Ectodermal cell (in vitro differentiated cells): ENCODE data around the gene GPR155.
"Not testable (repeated sequence)": the region's sequence is repeated elsewhere in the genome, so short reads cannot be mapped to it uniquely, and the experiment has no call there.

Experiments used
- H3K27ac ChIP-seq: 2 replicates; pipeline ENCODE4 v1.7.0; 2013; ENCODE audit warnings: mild to moderate bottlenecking, low read depth, low read length; ENCODE audit not compliant: insufficient read depth, poor library complexity, severe bottlenecking
- H3K27me3 ChIP-seq: 2 replicates; pipeline ENCODE4 v1.7.0; 2013; ENCODE audit warnings: mild to moderate bottlenecking, low read length; ENCODE audit not compliant: insufficient read depth, control insufficient read depth, poor library complexity, severe bottlenecking
- H3K36me3 ChIP-seq: one replicate; pipeline ENCODE4 v1.7.0; 2013; ENCODE audit warnings: low read length; ENCODE audit not compliant: control insufficient read depth, insufficient read depth
- H3K4me1 ChIP-seq: one replicate; pipeline ENCODE4 v1.7.0; 2013; ENCODE audit warnings: low read length; ENCODE audit not compliant: control insufficient read depth, insufficient read depth
- H3K4me3 ChIP-seq: 2 replicates; pipeline ENCODE4 v1.7.0; 2013; ENCODE audit warnings: low read depth, low read length, control low read depth; ENCODE audit not compliant: insufficient read depth
- H3K9me3 ChIP-seq: 2 replicates; pipeline ENCODE4 v1.7.0; 2013; ENCODE audit warnings: mild to moderate bottlenecking, low read length, moderate library complexity; ENCODE audit not compliant: control insufficient read depth
- WGBS, 2 experiments: methylation state at CpG; one replicate each; pipeline ENCODE4 v1.1.7; 2013; ENCODE audit warnings: missing lambda C conversion rate in 2 of 2; 5-methylcytosine and 5-hydroxymethylcytosine counted together

The GPR155 gene

GRCh38 chr2:174439950-174440349, 46.9 kb downstream of the GPR155 start:
- no peaks in the 10 kb centered on the region for H3K36me3 ChIP-seq
- no peaks in the 10 kb centered on the region for H3K27me3 ChIP-seq
- no peaks in the 10 kb centered on the region for H3K9me3 ChIP-seq
- WGBS, 2 experiments, result 89 to 90% methylated on average over 2 of the region's 2 CpGs
- H3K27ac ChIP-seq, result no peak overlapping the region
- H3K4me1 ChIP-seq, result no peaks in the 10 kb centered on the region
- no peak overlapping the region for H3K4me3 ChIP-seq

GRCh38 chr2:174439323-174439722, 47.5 kb downstream of the GPR155 start:
- no peaks in the 10 kb centered on the region for H3K27me3 ChIP-seq
- H3K4me3 ChIP-seq, result no peak overlapping the region
- no peaks in the 10 kb centered on the region for H3K9me3 ChIP-seq
- no peak overlapping the region for H3K27ac ChIP-seq
- H3K36me3 ChIP-seq, result no peaks in the 10 kb centered on the region
- WGBS, 2 experiments, result 100% methylated on average over 1 of the region's 2 CpGs; no CpG with 5 or more reads in 1 of the 2 experiments
- H3K4me1 ChIP-seq, result no peaks in the 10 kb centered on the region

GRCh38 chr2:174438146-174438886, 48.5 kb downstream of the GPR155 start:
- Histone ChIP-seq H3K27me3 (no peaks in the 10 kb centered on the region), H3K9me3 (no peaks in the 10 kb centered on the region), H3K27ac (no peak overlapping the region), H3K4me1 (no peaks in the 10 kb centered on the region), H3K36me3 (no peaks in the 10 kb centered on the region), H3K4me3 (no peak overlapping the region)
- 87 to 91% methylated on average over 13 of the region's 13 CpGs for WGBS, 2 experiments

- H3K27me3 ChIP-seq, result no peaks in the 10 kb centered on the region
- no peaks in the 10 kb centered on the region for H3K9me3 ChIP-seq
- no peaks in the 10 kb centered on the region for H3K36me3 ChIP-seq
- H3K27ac ChIP-seq, result no peak overlapping the region
- no peaks in the 10 kb centered on the region for H3K4me1 ChIP-seq
- H3K4me3 ChIP-seq, result no peak overlapping the region
These were observed 50.5 kb downstream of the GPR155 start for GRCh38 chr2:174436351-174436750.

- no peaks in the 10 kb centered on the region for H3K9me3 ChIP-seq
- no peaks in the 10 kb centered on the region for H3K4me1 ChIP-seq
- 100% methylated on average over 1 of the region's 1 CpG for WGBS, 2 experiments
- H3K36me3 ChIP-seq, result peaks cover 6% of the 10 kb centered on the region
- no peak overlapping the region for H3K4me3 ChIP-seq
- H3K27ac ChIP-seq, result no peak overlapping the region
- H3K27me3 ChIP-seq, result no peaks in the 10 kb centered on the region
These were observed 54.9 kb downstream of the GPR155 start for GRCh38 chr2:174431902-174432301.

- Histone ChIP-seq H3K4me1 (no peaks in the 10 kb centered on the region), H3K9me3 (no peaks in the 10 kb centered on the region), H3K27ac (no peak overlapping the region), H3K36me3 (peaks cover 6% of the 10 kb centered on the region), H3K4me3 (no peak overlapping the region), H3K27me3 (no peaks in the 10 kb centered on the region)
- 72 to 75% methylated on average over 2 of the region's 2 CpGs for WGBS, 2 experiments
These were observed 56.8 kb downstream of the GPR155 start for GRCh38 chr2:174430066-174430465.

- peaks cover 6% of the 10 kb centered on the region for H3K36me3 ChIP-seq
- no peak overlapping the region for H3K4me3 ChIP-seq
- WGBS, 2 experiments, result no CpG with 5 or more reads among the region's 1 CpG
- no peaks in the 10 kb centered on the region for H3K9me3 ChIP-seq
- H3K27ac ChIP-seq, result no peak overlapping the region
- H3K4me1 ChIP-seq, result no peaks in the 10 kb centered on the region
- H3K27me3 ChIP-seq, result no peaks in the 10 kb centered on the region
These were observed 58.6 kb downstream of the GPR155 start for GRCh38 chr2:174428214-174428613.

- Histone ChIP-seq H3K9me3 (no peaks in the 10 kb centered on the region), H3K36me3 (no peaks in the 10 kb centered on the region), H3K4me3 (no peak overlapping the region), H3K27me3 (no peaks in the 10 kb centered on the region), H3K27ac (no peak overlapping the region), H3K4me1 (no peaks in the 10 kb centered on the region)
These were observed 74.6 kb downstream of the GPR155 start for GRCh38 chr2:174412256-174412655.

GRCh38 chr2:174410039-174410438, 76.8 kb downstream of the GPR155 start:
- H3K27ac ChIP-seq, H3K4me1 ChIP-seq, H3K9me3 ChIP-seq, H3K27me3 ChIP-seq, H3K36me3 ChIP-seq: not testable (repeated sequence)
- 18 to 37% methylated on average over 13 to 18 of the region's 31 CpGs for WGBS, 2 experiments
- peak overlapping the region; percentile 37 for H3K4me3 ChIP-seq

- no peaks in the 10 kb centered on the region for H3K9me3 ChIP-seq
- no peaks in the 10 kb centered on the region for H3K36me3 ChIP-seq
- H3K27me3 ChIP-seq, result no peaks in the 10 kb centered on the region
- H3K27ac ChIP-seq, result no peak overlapping the region
- no peaks in the 10 kb centered on the region for H3K4me1 ChIP-seq
- H3K4me3 ChIP-seq, result no peak overlapping the region
These were observed 83.2 kb downstream of the GPR155 start for GRCh38 chr2:174403628-174404027.

GRCh38 chr2:174400853-174401252, 86.0 kb downstream of the GPR155 start:
- Histone ChIP-seq H3K36me3 (no peaks in the 10 kb centered on the region), H3K4me3 (no peak overlapping the region), H3K9me3 (no peaks in the 10 kb centered on the region), H3K27me3 (no peaks in the 10 kb centered on the region), H3K27ac (no peak overlapping the region), H3K4me1 (no peaks in the 10 kb centered on the region)
